Right atrium auricular region (tissue), 2 donors: ENCODE data around the gene MTR. TPM values are rescaled to one million over a fixed set of nuclear protein-coding genes. Genes with fewer than 3 reads are reported as not detected.

Source experiments
- DNase-seq: peaks from one replicate; pipeline ENCODE4 v3.0.0-alpha.2; 2019; ENCODE audit warnings: low spot score
- H3K27ac ChIP-seq, 2 donors: fragments of 200-600 bp; sonication (generic); 1 replicate in 1 of 2; 2 replicates in 1 of 2; pipeline ENCODE4 v1.5.1; 2016 to 2019
- H3K27me3 ChIP-seq, 2 donors: fragments of 200-600 bp; sonication (generic); one replicate each; pipeline versions ENCODE4 v1.5.1 to v1.6.0; 2017 to 2019
- H3K36me3 ChIP-seq: fragments of 200-600 bp; sonication (generic); one replicate; pipeline ENCODE4 v1.5.1; 2016
- H3K4me1 ChIP-seq, 2 donors: fragments of 200-600 bp; sonication (generic); one replicate each; pipeline versions ENCODE4 v1.5.1 to v1.6.0; 2017 to 2019
- H3K4me3 ChIP-seq, 2 donors: fragments of 200-600 bp; sonication (generic); 1 replicate in 1 of 2; 2 replicates in 1 of 2; pipeline ENCODE4 v1.5.1; 2017 to 2019; ENCODE audit warnings: mild to moderate bottlenecking in 1 of 2, moderate library complexity in 1 of 2
- H3K9me3 ChIP-seq, 2 donors: fragments of 200-600 bp; sonication (generic); one replicate each; pipeline ENCODE4 v1.5.1; 2019
- total RNA-seq, 2 donors: library from RNA; depleted of rRNA; stranded (reverse); fragments of >200 nt; gene quantifications; one replicate each; pipeline ENCODE4 v1.1.0, GENCODE V29; 2016
- TF ChIP-seq, protein P1 (sequence below), 2 donors: fragments of 200-600 bp; sonication (generic); IDR thresholded peaks; one replicate each; pipeline ENCODE4 v1.5.1; 2019; ENCODE audit warnings: antibody characterized with exemption in 2 of 2

Gene MTR
- total RNA-seq, 2 donors from 2014 or later = 21.8 to 30.4 TPM

DNA sequence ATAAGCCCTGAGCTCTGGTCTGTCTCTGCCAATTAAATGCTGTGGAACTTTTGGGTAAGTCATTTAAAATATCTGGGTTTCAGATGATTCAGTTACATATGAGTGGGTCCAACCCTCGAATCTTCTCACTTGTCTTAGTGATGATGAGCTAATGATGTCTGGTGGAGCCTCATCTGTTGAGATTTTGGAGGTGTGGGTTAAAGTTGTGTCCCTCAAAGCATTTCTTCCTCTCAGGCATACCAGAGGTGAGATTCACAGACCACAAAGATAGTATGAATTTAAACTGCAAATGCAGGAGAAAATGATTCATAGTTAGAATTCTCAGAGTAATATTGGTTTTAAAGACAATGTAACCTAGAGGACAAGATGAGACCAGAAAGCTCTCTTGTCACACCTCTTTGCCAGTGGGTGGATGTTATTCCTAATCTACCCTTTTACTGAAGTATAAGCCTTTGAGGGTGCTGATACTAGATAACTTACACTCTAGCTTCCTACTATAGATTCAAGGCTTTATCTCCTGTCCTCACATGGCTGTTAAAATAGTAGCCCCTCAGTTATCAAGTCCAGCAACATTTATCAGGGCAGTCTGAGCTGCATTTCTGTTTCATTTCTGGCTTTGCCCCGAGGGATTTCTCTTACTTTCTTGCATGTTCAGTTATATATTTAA lies 118.4 kb downstream of the MTR start:
- no peak for DNase-seq
- Histone ChIP-seq H3K4me1 (no peaks in the 10 kb centered on the region), H3K9me3 (peaks cover 0 to 8% of the 10 kb centered on the region in 2 donors), H3K27ac (no peak overlapping the region), H3K4me3 (no peak overlapping the region), H3K36me3 (no peaks in the 10 kb centered on the region), H3K27me3 (no peaks in the 10 kb centered on the region)
- TF ChIP-seq, protein P1, sequence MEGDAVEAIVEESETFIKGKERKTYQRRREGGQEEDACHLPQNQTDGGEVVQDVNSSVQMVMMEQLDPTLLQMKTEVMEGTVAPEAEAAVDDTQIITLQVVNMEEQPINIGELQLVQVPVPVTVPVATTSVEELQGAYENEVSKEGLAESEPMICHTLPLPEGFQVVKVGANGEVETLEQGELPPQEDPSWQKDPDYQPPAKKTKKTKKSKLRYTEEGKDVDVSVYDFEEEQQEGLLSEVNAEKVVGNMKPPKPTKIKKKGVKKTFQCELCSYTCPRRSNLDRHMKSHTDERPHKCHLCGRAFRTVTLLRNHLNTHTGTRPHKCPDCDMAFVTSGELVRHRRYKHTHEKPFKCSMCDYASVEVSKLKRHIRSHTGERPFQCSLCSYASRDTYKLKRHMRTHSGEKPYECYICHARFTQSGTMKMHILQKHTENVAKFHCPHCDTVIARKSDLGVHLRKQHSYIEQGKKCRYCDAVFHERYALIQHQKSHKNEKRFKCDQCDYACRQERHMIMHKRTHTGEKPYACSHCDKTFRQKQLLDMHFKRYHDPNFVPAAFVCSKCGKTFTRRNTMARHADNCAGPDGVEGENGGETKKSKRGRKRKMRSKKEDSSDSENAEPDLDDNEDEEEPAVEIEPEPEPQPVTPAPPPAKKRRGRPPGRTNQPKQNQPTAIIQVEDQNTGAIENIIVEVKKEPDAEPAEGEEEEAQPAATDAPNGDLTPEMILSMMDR (IDR thresholded peaks at IDR 0.05) = no peak

DNA sequence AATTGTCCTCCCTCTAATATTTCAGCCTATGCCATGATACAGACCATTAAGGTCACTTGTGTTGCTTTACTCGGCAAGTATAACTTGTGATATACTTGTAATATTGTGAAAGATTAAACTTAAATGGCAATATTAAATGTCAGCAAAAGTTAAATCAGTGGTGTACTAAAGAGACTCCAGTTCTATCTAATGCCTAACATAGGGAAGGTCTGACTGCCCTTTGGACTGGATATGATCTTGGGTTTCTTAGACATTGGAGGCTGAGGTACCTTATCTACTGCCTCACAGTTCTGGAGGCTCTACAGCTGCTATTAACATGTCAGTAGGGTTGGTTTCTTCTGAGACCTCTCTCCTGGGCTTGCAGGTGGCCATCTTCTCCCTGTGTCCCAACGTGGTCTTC lies 119.3 kb downstream of the MTR start:
- no peak overlapping the region for H3K27ac ChIP-seq
- H3K9me3 ChIP-seq = peaks cover 0 to 8% of the 10 kb centered on the region in 2 donors
- no peaks in the 10 kb centered on the region for H3K4me1 ChIP-seq
- no peaks in the 10 kb centered on the region for H3K27me3 ChIP-seq
- H3K36me3 ChIP-seq = no peaks in the 10 kb centered on the region
- DNase-seq = no peak
- TF ChIP-seq, protein P1 (IDR thresholded peaks at IDR 0.05) = no peak
- no peak overlapping the region for H3K4me3 ChIP-seq

DNA sequence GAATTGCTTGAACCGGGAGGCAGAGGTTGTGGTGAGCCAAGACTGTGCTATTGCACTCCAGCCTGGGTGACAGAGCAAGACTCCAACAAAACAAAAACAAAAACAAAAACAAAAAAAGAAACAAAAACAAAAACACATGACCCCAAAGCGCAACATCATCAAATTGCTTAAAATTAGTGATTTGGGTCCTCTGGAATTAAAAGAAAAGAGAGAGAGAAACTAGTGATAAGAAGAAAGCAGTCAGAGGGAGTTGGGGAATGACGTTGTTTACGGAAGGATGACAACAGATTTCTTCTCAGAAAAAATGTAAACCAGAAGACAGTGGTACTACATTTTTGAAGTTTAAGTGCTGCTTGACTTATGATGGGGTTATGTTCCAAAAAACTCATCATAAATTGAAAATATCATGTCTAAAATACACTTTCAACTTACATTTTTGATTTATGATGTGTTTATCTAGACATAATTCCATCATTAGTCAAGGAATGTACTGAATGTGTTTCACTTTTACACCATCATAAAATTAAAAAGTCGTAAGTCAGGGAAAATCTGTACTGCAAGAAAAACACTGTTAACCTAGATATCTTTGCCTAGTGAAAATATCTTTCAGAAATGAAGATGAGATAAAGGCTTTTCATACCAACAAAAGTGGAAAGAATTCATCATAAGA lies 121.2 kb downstream of the MTR start:
- Histone ChIP-seq H3K4me3 (no peak overlapping the region), H3K4me1 (no peaks in the 10 kb centered on the region), H3K9me3 (peaks cover 0 to 8% of the 10 kb centered on the region in 2 donors), H3K27ac (no peak overlapping the region), H3K36me3 (no peaks in the 10 kb centered on the region), H3K27me3 (no peaks in the 10 kb centered on the region)
- TF ChIP-seq, protein P1 (IDR thresholded peaks at IDR 0.05) = no peak
- no peak for DNase-seq

DNA sequence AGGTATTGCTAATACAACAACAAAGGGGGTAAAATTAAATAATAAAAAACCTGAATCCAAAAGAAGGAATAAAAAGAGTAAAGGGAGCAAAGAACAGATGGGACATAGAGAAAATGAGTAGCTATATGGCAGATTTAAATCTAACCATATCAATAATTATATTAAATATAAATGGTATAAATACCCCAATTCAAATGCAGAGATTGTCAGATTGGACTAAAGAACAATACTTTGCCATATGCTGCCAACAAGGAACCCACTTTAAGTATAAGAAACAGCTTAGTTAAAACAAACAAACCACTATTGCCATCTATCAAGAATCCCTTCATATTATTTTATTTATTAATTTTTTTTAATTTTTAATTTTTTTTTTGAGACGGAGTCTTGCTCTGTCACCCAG lies 122.4 kb downstream of the MTR start:
- no peak for DNase-seq
- H3K27me3 ChIP-seq = no peaks in the 10 kb centered on the region
- no peak overlapping the region for H3K27ac ChIP-seq
- H3K36me3 ChIP-seq = no peaks in the 10 kb centered on the region
- H3K4me3 ChIP-seq = no peak overlapping the region
- H3K9me3 ChIP-seq = peaks cover 0 to 8% of the 10 kb centered on the region in 2 donors
- TF ChIP-seq, protein P1 (IDR thresholded peaks at IDR 0.05) = no peak
- H3K4me1 ChIP-seq = no peaks in the 10 kb centered on the region

DNA sequence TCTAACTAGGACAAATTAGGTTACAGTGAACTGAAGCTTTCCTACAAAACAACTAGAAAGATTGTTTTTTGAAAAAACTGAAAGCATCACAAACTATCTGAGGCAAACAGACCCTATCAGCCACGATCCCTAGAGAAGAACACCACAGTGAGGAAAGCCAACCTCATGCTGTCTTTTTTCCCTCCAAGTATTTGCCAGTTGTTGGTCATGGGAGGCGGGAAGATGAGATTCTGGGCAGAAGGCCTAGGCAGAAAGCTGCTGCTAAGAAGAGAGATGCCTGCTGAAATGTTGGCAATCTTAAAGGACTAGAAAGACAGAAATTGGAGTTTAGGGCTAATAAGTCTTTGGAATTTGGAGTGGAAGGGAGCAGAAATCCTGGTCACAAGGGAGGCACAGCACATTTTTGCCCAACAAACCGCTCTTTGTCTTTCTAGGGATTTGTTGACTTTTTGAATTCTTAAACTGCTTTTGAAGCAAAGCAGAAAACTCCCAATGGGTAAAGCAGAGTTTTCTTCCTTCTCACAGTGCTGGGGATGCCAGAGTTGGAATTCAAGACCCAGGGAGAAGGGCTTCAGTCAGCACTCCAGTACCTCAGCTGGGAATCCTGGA lies 125.3 kb downstream of the MTR start:
- no peak for DNase-seq
- no peaks in the 10 kb centered on the region for H3K36me3 ChIP-seq
- H3K27me3 ChIP-seq = no peaks in the 10 kb centered on the region
- H3K4me3 ChIP-seq = no peak overlapping the region
- H3K27ac ChIP-seq = no peak overlapping the region
- peaks cover 0 to 8% of the 10 kb centered on the region in 2 donors for H3K9me3 ChIP-seq
- TF ChIP-seq, protein P1 (IDR thresholded peaks at IDR 0.05) = no peak
- H3K4me1 ChIP-seq = no peaks in the 10 kb centered on the region
